ENCODE data around the gene CDX4. TPM values are rescaled to one million over a fixed set of nuclear protein-coding genes. Genes with fewer than 3 reads are reported as not detected.
"Not testable (repeated sequence)": the region's sequence is repeated elsewhere in the genome, so short reads cannot be mapped to it uniquely, and the experiment has no call there.

Gene CDX4
- total RNA-seq (2014; rRNA removed; shearing (Covaris generic)) = not detected in 2 replicates

DNA sequence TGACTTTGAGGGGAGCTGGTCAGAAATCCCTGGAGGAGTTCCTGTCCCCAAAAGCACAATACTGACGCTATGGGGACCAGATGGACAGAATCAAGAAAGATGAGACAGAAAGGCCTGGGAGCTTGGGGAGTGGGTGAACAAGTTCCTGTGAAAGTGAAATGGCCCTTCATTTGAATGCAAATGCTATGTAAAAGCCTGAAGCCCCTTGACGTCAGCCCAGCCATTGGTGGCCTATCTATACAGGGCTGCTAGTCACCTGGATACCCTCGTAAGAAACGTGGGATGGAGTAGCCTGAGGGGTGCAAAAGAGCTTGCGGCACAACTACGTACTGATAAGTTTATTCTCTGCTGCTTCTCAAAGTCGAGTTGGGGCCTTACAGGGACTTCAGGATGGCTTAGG, at the start of gene CDX4:
Gene CDX4 (plus strand): TSS at position 223 of the 400 bp plus-strand sequence. CDS start 201 bp downstream, outside the sequence.
- DNase-seq (ENCODE audit: low spot score) = no peak
- in situ Hi-C loops (cut with HindIII; ENCODE audit: low sequenced_read_pairs) = no loop called here

DNA sequence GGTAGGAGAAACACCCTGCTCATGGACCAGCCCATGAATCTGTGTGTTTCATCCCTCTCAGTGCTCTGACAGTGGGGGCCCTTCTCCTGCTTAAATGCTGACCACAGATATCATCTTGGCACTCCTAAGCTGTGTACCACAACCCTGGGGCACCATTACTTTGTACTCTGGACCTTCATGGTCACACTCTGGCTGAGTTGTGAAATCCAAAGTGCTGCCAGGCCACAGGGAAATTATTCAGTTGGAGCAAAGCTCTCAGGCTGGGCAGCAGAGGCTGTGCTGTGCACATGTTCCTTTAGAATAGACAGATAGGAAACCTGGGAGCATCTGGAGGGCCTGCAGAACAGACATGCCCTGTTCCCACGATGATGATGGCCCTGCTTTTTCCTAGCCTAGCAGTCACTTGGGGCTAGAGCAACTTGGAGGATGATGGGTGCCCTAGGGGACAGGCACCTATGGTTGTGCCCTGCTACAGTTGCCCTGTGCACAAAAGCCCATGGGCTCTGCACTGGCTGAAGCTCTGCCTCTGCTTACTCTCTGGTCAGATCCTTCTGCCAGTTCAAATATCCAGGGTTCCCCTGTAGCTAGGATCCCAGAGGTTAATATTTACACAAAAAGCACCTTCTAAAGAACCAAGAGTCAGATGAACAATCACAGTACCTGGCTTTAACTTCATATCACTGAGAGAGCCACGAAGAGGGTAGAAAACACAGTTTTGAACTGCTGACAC, 48.5 kb upstream of the CDX4 start:
- no peak for DNase-seq (ENCODE audit: low spot score)
- in situ Hi-C loops (cut with HindIII; ENCODE audit: low sequenced_read_pairs) = no loop called here

GRCh38 chrX:73400136-73400748, 46.6 kb upstream of the CDX4 start:
- no peak for DNase-seq (ENCODE audit: low spot score)
- in situ Hi-C loops (cut with HindIII; ENCODE audit: low sequenced_read_pairs) = no loop called here

GRCh38 chrX:73401591-73402266, 45.1 kb upstream of the CDX4 start:
- DNase-seq (ENCODE audit: low spot score) = no peak
- in situ Hi-C loops (cut with HindIII; ENCODE audit: low sequenced_read_pairs) = no loop called here

- in situ Hi-C loops (cut with HindIII; ENCODE audit: low sequenced_read_pairs) = no loop called here
- DNase-seq (ENCODE audit: low spot score) = no peak
Observed at GRCh38 chrX:73412930-73413329, 33.9 kb upstream of the CDX4 start.

- no peak for DNase-seq (ENCODE audit: low spot score)
- in situ Hi-C loops (cut with HindIII; ENCODE audit: low sequenced_read_pairs) = no loop called here
Observed at GRCh38 chrX:73447311-73447794, 500 bp downstream of the CDX4 start.

- in situ Hi-C loops (cut with HindIII; ENCODE audit: low sequenced_read_pairs) = no loop called here
Observed at GRCh38 chrX:73448379-73448778, 1.5 kb downstream of the CDX4 start.

DNA sequence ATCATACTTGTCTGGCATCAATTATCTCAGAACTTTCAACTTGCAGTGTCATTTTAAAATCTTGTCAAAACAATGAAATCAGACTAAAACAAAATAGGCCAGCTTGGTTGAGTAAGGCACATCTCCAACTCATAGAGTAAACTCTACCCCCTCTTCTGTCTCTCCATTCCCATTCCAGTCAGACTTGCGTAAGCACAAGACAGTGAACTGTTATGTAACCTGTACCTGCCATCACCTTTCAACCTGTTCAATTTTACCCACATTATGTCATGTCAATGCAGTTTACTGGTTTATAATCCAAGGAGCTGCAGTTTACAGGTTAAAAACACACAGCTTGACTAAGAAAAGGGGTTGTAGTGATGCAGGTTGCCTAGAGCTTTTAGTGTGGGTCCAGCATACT, 8.3 kb downstream of the CDX4 start:
- no peak for DNase-seq (ENCODE audit: low spot score)
- in situ Hi-C loops (cut with HindIII; ENCODE audit: low sequenced_read_pairs) = no loop called here

More at GRCh38 chrX:73448379-73448778, 1.5 kb downstream of the CDX4 start:
- DNase-seq (ENCODE audit: low spot score) = no peak

GRCh38 chrX:73457306-73457705, 10.5 kb downstream of the CDX4 start:
- in situ Hi-C loops (cut with HindIII; ENCODE audit: low sequenced_read_pairs) = no loop called here
- no peak for DNase-seq (ENCODE audit: low spot score)

DNA sequence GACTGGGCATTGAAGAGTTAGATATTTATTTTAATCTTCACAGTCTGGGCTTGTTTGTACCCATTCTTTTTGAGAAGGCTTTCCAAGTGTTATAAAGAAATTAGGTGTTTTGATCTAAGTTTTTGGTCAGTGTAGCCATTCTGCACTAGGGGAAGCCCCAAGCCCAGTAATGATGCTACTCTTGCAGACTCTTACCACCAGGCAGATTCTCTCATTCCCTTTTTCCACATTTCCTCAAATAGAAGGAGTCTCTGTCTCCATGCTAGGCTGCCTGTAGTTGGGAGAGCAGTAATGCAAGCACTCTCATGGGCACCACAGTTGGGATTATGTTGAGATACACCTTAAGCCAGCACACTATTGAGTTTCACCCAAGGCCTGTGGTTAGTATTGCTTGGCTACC, 21.5 kb downstream of the CDX4 start:
- in situ Hi-C loops (cut with HindIII; ENCODE audit: low sequenced_read_pairs) = no loop called here
- DNase-seq (ENCODE audit: low spot score) = no peak

- in situ Hi-C loops (cut with HindIII; ENCODE audit: low sequenced_read_pairs) = no loop called here
- peak; percentile 3 for DNase-seq (ENCODE audit: low spot score)
Observed at GRCh38 chrX:73478961-73479360, 32.1 kb downstream of the CDX4 start.

DNA sequence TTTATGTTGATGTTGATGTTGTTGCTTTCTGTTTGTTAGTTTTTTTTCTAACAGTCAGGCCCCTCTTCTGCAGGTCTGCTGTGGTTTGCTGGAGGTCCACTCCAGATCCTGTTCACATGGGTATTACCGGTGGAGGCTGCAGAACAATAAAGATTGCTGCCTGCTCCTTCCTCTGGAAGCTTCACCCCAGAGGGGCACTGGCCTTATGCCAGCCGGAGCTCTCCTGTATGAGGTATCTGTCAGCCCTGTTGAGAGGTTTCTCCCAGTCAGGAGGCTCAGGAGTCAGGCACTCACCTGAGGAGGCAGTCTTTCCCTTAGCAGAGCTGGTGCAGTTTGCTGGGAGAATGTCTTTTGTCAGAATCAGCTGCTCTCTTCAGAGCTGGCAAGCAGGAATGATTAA, 34.7 kb downstream of the CDX4 start:
- in situ Hi-C loops (cut with HindIII; ENCODE audit: low sequenced_read_pairs) = no loop called here

DNA sequence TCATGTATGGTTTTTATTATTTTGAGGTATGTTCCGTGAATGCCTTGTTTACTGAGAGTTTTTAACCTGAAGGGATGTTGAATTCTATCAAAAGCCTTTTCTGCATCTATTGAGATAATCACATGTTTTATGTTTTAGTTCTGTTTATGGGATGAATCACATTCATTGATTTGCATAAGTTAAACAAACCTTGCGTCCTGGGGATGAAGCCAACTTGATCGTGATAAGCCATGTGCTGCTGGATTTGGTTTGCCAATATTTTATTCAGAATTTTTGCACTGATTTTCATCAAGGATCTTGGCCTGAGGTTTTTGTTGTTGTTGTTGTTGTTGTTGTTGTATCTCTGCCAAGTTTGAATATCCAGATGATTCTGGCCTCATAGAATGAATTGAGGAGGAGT, 43.8 kb downstream of the CDX4 start:
- in situ Hi-C loops (cut with HindIII; ENCODE audit: low sequenced_read_pairs) = no loop called here
- DNase-seq (ENCODE audit: low spot score) = no peak

More for the DNA sequence above, 34.7 kb downstream of the CDX4 start:
- no peak for DNase-seq (ENCODE audit: low spot score)

DNA sequence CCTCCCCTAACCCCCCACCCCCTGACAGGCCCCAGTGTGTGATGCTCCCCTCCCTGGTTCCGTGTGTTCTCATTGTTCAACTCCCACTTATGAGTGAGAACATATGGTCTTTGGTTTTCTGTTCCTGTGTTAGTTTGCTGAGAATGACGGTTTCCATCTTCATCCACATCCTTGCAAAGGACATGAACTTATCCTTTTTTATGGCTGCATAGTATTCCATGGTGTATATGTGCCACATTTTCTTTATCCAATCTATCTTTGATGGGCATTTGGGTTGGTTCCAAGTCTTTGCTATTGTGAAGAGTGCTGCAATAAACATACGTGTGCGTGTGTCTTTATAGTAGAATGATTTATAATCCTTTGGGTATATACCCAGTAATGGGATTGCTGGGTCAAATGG, 45.3 kb downstream of the CDX4 start:
- DNase-seq (ENCODE audit: low spot score); in situ Hi-C loops (cut with HindIII; ENCODE audit: low sequenced_read_pairs): not testable (repeated sequence)

Other genes with a start within 250 kb of the CDX4 start
- 0.86 TPM in 1 of 2 replicates, not detected in the other for gene NAP1L2, start 232.2 kb upstream of the CDX4 start, total RNA-seq (2014; rRNA removed; shearing (Covaris generic))
- gene CHIC1, start 116.1 kb downstream of the CDX4 start, total RNA-seq (2014; rRNA removed; shearing (Covaris generic)) = 3.7 and 5.6 TPM in 2 replicates